Prostate gland (tissue), 2 donors: Measurements from ENCODE around the gene SOWAHB. TPM values are rescaled to one million over a fixed set of nuclear protein-coding genes. Genes with fewer than 3 reads are reported as not detected.
"Not testable (repeated sequence)": the region's sequence is repeated elsewhere in the genome, so short reads cannot be mapped to it uniquely, and the experiment has no call there.

Experiments
- DNase-seq: peaks from one replicate; pipeline ENCODE4 v3.0.0-alpha.2; 2019; ENCODE audit warnings: low spot score
- H3K27ac ChIP-seq, 2 donors: fragments of 200-600 bp; sonication (generic); 2 replicates each; pipeline ENCODE4 v1.5.1; 2017 to 2019
- H3K27me3 ChIP-seq: fragments of 200-600 bp; sonication (generic); replicated peaks from 2 replicates; pipeline ENCODE4 v1.5.1; 2019; ENCODE audit not compliant: insufficient read depth
- H3K36me3 ChIP-seq, 2 donors: fragments of 200-600 bp; sonication (generic); 1 replicate in 1 of 2; 2 replicates in 1 of 2; pipeline versions ENCODE4 v1.5.1 to v1.8.1; 2017 to 2019
- H3K4me1 ChIP-seq: fragments of 200-600 bp; sonication (generic); replicated peaks from 2 replicates; pipeline ENCODE4 v1.5.1; 2019
- H3K4me3 ChIP-seq, 2 donors: fragments of 200-600 bp; sonication (generic); 2 replicates each; pipeline ENCODE4 v1.5.1; 2017 to 2019
- H3K9me3 ChIP-seq: fragments of 200-600 bp; sonication (generic); 2 replicates; pipeline ENCODE4 v1.5.1; 2017
- CTCF ChIP-seq, 4 experiments: fragments of 200-600 bp in 2 of 4; fragments of 450-650 bp in 2 of 4; sonication (generic) in 2 of 4; IDR thresholded peaks; 1 replicate in 3 of 4; 2 replicates in 1 of 4; pipeline ENCODE4 v1.5.1; 2016 to 2019; ENCODE audit warnings: antibody characterized with exemption in 4 of 4, mild to moderate bottlenecking in 2 of 4, moderate library complexity in 2 of 4
- POLR2A ChIP-seq: fragments of 450-650 bp; IDR thresholded peaks from one replicate; pipeline ENCODE4 v1.6.1; 2016; ENCODE audit warnings: antibody characterized with exemption, mild to moderate bottlenecking
- POLR2AphosphoS5 ChIP-seq: sonication (generic); formaldehyde crosslinking; IDR thresholded peaks from one replicate; pipeline ENCODE4 v1.6.1; 2017; ENCODE audit warnings: antibody characterized with exemption
- WGBS: methylation state at CpG from one replicate; pipeline ENCODE4 v1.1.5; 2018; 5-methylcytosine and 5-hydroxymethylcytosine counted together
- intact Hi-C: fragments of 100-400 bp; cut with DNase I; formaldehyde crosslinking; loops from one replicate; pipeline ENCODE4 v1.14.2; 2022
- total RNA-seq, 2 donors: library from RNA; depleted of rRNA; stranded (reverse); fragments of >200 nt; gene quantifications; one replicate each; pipeline ENCODE4 v1.1.0, GENCODE V29; 2016

Gene SOWAHB
- total RNA-seq, 2 donors from 2014 or later, result 1.8 to 3.9 TPM

DNA sequence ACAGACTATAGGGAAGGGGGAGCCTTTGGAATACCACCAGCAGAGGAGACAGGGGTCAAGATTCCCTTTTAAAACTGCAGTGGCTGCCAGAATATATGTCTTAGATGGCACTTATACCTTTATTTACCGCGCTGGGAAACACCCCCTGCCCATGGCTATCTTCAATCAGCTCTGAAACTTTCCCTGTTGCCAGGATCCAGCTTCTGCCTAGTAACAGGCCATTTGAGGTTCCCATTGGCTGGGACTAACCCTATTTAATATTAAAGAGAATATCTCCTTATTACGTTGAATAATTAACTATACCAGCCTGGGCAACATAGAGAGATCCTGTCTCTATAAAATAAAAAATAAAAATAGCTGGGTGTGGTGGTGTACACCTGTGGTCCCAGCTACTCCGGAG, 23.8 kb downstream of the SOWAHB start:
- WGBS, result 59% methylated on average over 4 of the region's 4 CpGs
- H3K4me1 ChIP-seq, result no peaks in the 10 kb centered on the region
- H3K27ac ChIP-seq, result no peak overlapping the region
- H3K9me3 ChIP-seq, result no peaks in the 10 kb centered on the region
- no peak for TF ChIP-seq POLR2A
- TF ChIP-seq CTCF (IDR thresholded peaks at IDR 0.05), result no peak
- no peak for TF ChIP-seq POLR2AphosphoS5
- DNase-seq, result no peak
- H3K36me3 ChIP-seq, result no peaks in the 10 kb centered on the region
- H3K4me3 ChIP-seq, result no peak overlapping the region
- H3K27me3 ChIP-seq, result no peaks in the 10 kb centered on the region
- intact Hi-C loops, result no loop called here

DNA sequence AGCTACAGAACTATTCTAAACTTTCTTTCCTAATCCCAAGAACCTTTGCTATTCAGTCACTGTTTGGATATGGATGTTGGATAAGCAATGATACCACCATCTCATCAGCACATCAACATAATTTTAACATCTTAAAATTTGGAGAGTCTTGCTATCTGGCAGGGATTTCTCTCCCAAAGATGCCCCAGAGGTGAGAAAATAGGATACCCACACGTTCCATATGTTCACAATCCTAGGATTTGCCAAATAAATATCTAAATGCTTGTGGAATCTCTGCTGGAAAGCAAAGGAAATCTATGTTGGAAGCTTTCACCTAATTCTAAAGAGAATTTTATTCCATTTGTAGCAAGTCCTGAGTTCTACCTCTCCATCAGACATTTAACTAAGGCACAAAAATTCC, 24.4 kb downstream of the SOWAHB start:
- Histone ChIP-seq H3K9me3 (no peaks in the 10 kb centered on the region), H3K4me3 (no peak overlapping the region), H3K27ac (no peak overlapping the region), H3K4me1 (no peaks in the 10 kb centered on the region), H3K36me3 (no peaks in the 10 kb centered on the region), H3K27me3 (no peaks in the 10 kb centered on the region)
- DNase-seq, result no peak
- TF ChIP-seq POLR2AphosphoS5 (no peak), POLR2A (no peak), CTCF (IDR thresholded peaks at IDR 0.05) (no peak)
- 70% methylated on average over 1 of the region's 1 CpG for WGBS
- intact Hi-C loops, result no loop called here

- H3K36me3 ChIP-seq, result no peaks in the 10 kb centered on the region
- no peak overlapping the region for H3K4me3 ChIP-seq
- no peak for DNase-seq
- H3K9me3 ChIP-seq, result no peaks in the 10 kb centered on the region
- no peak for TF ChIP-seq CTCF (IDR thresholded peaks at IDR 0.05)
- H3K27me3 ChIP-seq, result no peaks in the 10 kb centered on the region
- no peak overlapping the region for H3K27ac ChIP-seq
- intact Hi-C loops, result no loop called here
- no peaks in the 10 kb centered on the region for H3K4me1 ChIP-seq
Measured at GRCh38 chr4:76872556-76872955, 25.4 kb downstream of the SOWAHB start.

- H3K27me3 ChIP-seq, H3K36me3 ChIP-seq, H3K27ac ChIP-seq, DNase-seq, H3K9me3 ChIP-seq, H3K4me3 ChIP-seq, intact Hi-C loops, H3K4me1 ChIP-seq: not testable (repeated sequence)
- 97% methylated on average over 4 of the region's 4 CpGs for WGBS
Measured at GRCh38 chr4:76868780-76869179, 29.2 kb downstream of the SOWAHB start.

- Histone ChIP-seq H3K4me3 (no peak overlapping the region), H3K9me3 (no peaks in the 10 kb centered on the region), H3K4me1 (no peaks in the 10 kb centered on the region), H3K36me3 (no peaks in the 10 kb centered on the region), H3K27me3 (no peaks in the 10 kb centered on the region), H3K27ac (no peak overlapping the region)
- DNase-seq, result no peak
- 63% methylated on average over 16 of the region's 16 CpGs for WGBS
- no peak for TF ChIP-seq POLR2A
- intact Hi-C loops, result no loop called here
Measured at GRCh38 chr4:76867880-76868655, 29.9 kb downstream of the SOWAHB start.

DNA sequence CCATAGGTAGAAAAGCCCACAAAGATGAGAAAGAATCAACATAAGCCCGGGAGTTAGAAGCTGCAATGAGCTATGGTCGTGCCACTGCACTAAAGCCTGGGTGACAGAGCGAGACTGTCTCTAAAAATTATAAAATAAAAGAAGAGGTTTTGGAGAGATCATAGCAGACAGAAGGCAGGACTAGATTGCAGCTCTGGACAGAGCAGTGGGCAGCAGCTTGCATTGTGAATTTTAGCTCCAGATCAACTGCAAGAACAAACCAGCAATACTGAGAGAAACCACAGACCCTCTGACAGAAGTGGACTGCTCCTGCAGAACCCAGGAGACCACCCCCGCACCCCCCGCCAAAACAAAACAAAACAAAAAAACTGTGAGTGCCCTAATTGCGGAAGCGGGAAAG, 30.6 kb downstream of the SOWAHB start:
- intact Hi-C loops, result no loop called here
- WGBS, result 79% methylated on average over 7 of the region's 7 CpGs
- no peaks in the 10 kb centered on the region for H3K36me3 ChIP-seq
- H3K27me3 ChIP-seq, result no peaks in the 10 kb centered on the region
- no peak for TF ChIP-seq POLR2A
- no peak for TF ChIP-seq CTCF (IDR thresholded peaks at IDR 0.05)
- TF ChIP-seq POLR2AphosphoS5, result no peak
- H3K4me1 ChIP-seq, result no peaks in the 10 kb centered on the region
- H3K27ac ChIP-seq, result no peak overlapping the region
- H3K9me3 ChIP-seq, result no peaks in the 10 kb centered on the region
- no peak for DNase-seq
- no peak overlapping the region for H3K4me3 ChIP-seq
